GM12878 (cell line): ENCODE data around the gene HEMK1. TPM values are rescaled to one million over a fixed set of nuclear protein-coding genes. Genes with fewer than 3 reads are reported as not detected.

Source experiments
- ATAC-seq: fragments of 200-7000 bp; cut with Tn5 transposase; 3 replicates; pipeline ENCODE4 v1.9.1; 2020; ENCODE audit warnings: mild to moderate bottlenecking, moderate library complexity
- BruUV-seq: library from RNA; stranded (reverse); fragments of 400-500 nt; replicated peaks from 2 replicates; lab custom pipeline; 2021; lab: Mats Ljungman, UMichigan
- CTCF ChIA-PET: fragments of 300-600 bp; sonication (Branson Sonifier 250); formaldehyde crosslinking; extraction: SDS; loops from one replicate; lab custom pipeline; 2021; ENCODE audit warnings: inconsistent platforms; lab: Yijun Ruan, JAX
- POLR2A ChIA-PET: fragments of 350-600 bp; formaldehyde crosslinking; extraction: SDS; loops from one replicate; lab custom pipeline; 2021; ENCODE audit warnings: inconsistent platforms; lab: Charles Lee
- RAD21 ChIA-PET: fragments of 300-600 bp; sonication (Branson Sonifier 250); formaldehyde crosslinking; loops from one replicate; lab custom pipeline; 2023; ENCODE audit warnings: antibody characterized with exemption; ENCODE audit not compliant: unreplicated experiment; lab: Charles Lee
- SMC1A ChIA-PET: fragments of 300-600 bp; sonication (Branson Sonifier 250); formaldehyde crosslinking; loops from one replicate; lab custom pipeline; 2023; ENCODE audit not compliant: unreplicated experiment, uncharacterized antibody; lab: Charles Lee
- DNase-seq: peaks from one replicate; pipeline ENCODE4 v3.0.0-alpha.2; 2011; ENCODE audit warnings: low read depth, low spot score
- FAIRE-seq: peaks from 3 replicates; lab custom pipeline; 2011; peaks lifted over from hg19 to GRCh38; lab: Jason Lieb, UNC
- H2AFZ ChIP-seq: 2 replicates; pipeline ENCODE4 v1.6.0; 2011; ENCODE audit warnings: low read depth, low read length, control low read depth; ENCODE audit not compliant: control insufficient read depth
- H3K27ac ChIP-seq: 2 replicates; pipeline ENCODE4 v1.5.1; 2011; ENCODE audit warnings: control low read depth; ENCODE audit not compliant: control insufficient read depth, insufficient read depth
- H3K27me3 ChIP-seq, 2 experiments: replicated peaks in 1 of 2; 2 replicates each; pipeline versions ENCODE4 v1.6.0 to v1.6.1; 2011; ENCODE audit warnings: low read length in 1 of 2; ENCODE audit not compliant: control insufficient read depth in 2 of 2, insufficient read depth in 2 of 2
- H3K36me3 ChIP-seq, 2 experiments: 2 replicates each; pipeline ENCODE4 v1.5.1; 2011; ENCODE audit warnings: low read length in 1 of 2; ENCODE audit not compliant: control insufficient read depth in 2 of 2, insufficient read depth in 2 of 2
- H3K4me1 ChIP-seq: 2 replicates; pipeline ENCODE4 v1.6.1; 2011; ENCODE audit warnings: mild to moderate bottlenecking, low read length, moderate library complexity, mixed read lengths; ENCODE audit not compliant: control insufficient read depth, insufficient read depth
- H3K4me2 ChIP-seq: 2 replicates; pipeline ENCODE4 v1.6.0; 2011; ENCODE audit warnings: control low read depth; ENCODE audit not compliant: control insufficient read depth, insufficient read depth
- H3K4me3 ChIP-seq: fragments of 200-600 bp; sonication (generic); 2 replicates; pipeline ENCODE4 v1.5.1; 2016
- H3K79me2 ChIP-seq: 2 replicates; pipeline ENCODE4 v1.6.0; 2011; ENCODE audit warnings: low read length; ENCODE audit not compliant: control insufficient read depth, insufficient read depth
- H3K9ac ChIP-seq: 2 replicates; pipeline ENCODE4 v1.8.0; 2011; ENCODE audit warnings: low read length, control low read depth, mixed read lengths; ENCODE audit not compliant: control insufficient read depth, insufficient read depth
- H3K9me3 ChIP-seq: replicated peaks from 3 replicates; pipeline ENCODE4 v1.5.1; 2011; ENCODE audit warnings: mild to moderate bottlenecking, low read length; ENCODE audit not compliant: control insufficient read depth, insufficient read depth
- H4K20me1 ChIP-seq: 2 replicates; pipeline ENCODE4 v1.6.0; 2011; ENCODE audit not compliant: control insufficient read depth, insufficient read depth
- CHD2 ChIP-seq: IDR thresholded peaks from 2 replicates; pipeline ENCODE4 v1.6.1; 2011; ENCODE audit warnings: low read depth, low read length, improper control_type of control experiment, borderline replicate concordance
- EED ChIP-seq: sonication (generic); IDR thresholded peaks from 2 replicates; pipeline ENCODE4 v1.6.1; 2016; ENCODE audit warnings: antibody characterized with exemption, low read depth
- FOXK2 ChIP-seq: fragments of 450-650 bp; IDR thresholded peaks from 2 replicates; pipeline ENCODE4 v1.6.1; 2017; ENCODE audit warnings: mild to moderate bottlenecking, moderate library complexity
- GATAD2B ChIP-seq: fragments of 450-650 bp; conservative IDR thresholded peaks from 2 replicates; pipeline ENCODE4 v1.6.1; 2017; ENCODE audit warnings: low read depth, mild to moderate bottlenecking, moderate library complexity
- HDAC2 ChIP-seq: fragments of 200-600 bp; sonication (generic); IDR thresholded peaks from 2 replicates; pipeline ENCODE4 v1.6.1; 2017
- HDAC6 ChIP-seq: fragments of 200-600 bp; sonication (generic); IDR thresholded peaks from one replicate; pipeline ENCODE4 v1.8.0; 2017; ENCODE audit warnings: antibody characterized with exemption; ENCODE audit not compliant: unreplicated experiment
- MTA2 ChIP-seq: fragments of 450-650 bp; IDR thresholded peaks from 2 replicates; pipeline ENCODE4 v1.6.1; 2016; ENCODE audit warnings: low read depth, mild to moderate bottlenecking, moderate library complexity
- MTA3 ChIP-seq: IDR thresholded peaks from 2 replicates; pipeline ENCODE4 v1.6.1; 2012; ENCODE audit warnings: low read length, inconsistent platforms, borderline replicate concordance
- NFIC ChIP-seq: IDR thresholded peaks from 2 replicates; pipeline ENCODE4 v1.6.1; 2012; ENCODE audit warnings: low read depth, mild to moderate bottlenecking, inconsistent platforms, low read length, moderate library complexity
- NKRF ChIP-seq: fragments of 450-650 bp; conservative IDR thresholded peaks from 2 replicates; pipeline ENCODE4 v1.6.1; 2017; ENCODE audit warnings: mild to moderate bottlenecking, moderate library complexity
- NRF1 ChIP-seq: conservative IDR thresholded peaks from 2 replicates; pipeline ENCODE4 v1.6.1; 2011; ENCODE audit warnings: mild to moderate bottlenecking, low read depth, low read length, improper control_type of control experiment
- PAX5 ChIP-seq: IDR thresholded peaks from 2 replicates; pipeline ENCODE4 v1.6.1; 2011; ENCODE audit warnings: low read depth, low read length, borderline replicate concordance
- POLR2AphosphoS5 ChIP-seq: IDR thresholded peaks from 2 replicates; pipeline ENCODE4 v1.6.1; 2011; ENCODE audit warnings: mild to moderate bottlenecking, low read length, inconsistent platforms
- RAD21 ChIP-seq: IDR thresholded peaks from 2 replicates; pipeline ENCODE4 v1.6.1; 2011; ENCODE audit warnings: mild to moderate bottlenecking, low read depth, low read length, moderate library complexity; ENCODE audit not compliant: insufficient read depth
- RFX5 ChIP-seq: IDR thresholded peaks from 2 replicates; pipeline ENCODE4 v1.6.1; 2011; ENCODE audit warnings: low read depth, low read length, improper control_type of control experiment
- SMARCA5 ChIP-seq: fragments of 450-650 bp; IDR thresholded peaks from 2 replicates; pipeline ENCODE4 v1.6.1; 2017; ENCODE audit warnings: mild to moderate bottlenecking
- TARDBP ChIP-seq: IDR thresholded peaks from 2 replicates; pipeline ENCODE4 v1.6.1; 2016; ENCODE audit warnings: borderline replicate concordance
- WRNIP1 ChIP-seq: IDR thresholded peaks from 2 replicates; pipeline ENCODE4 v1.6.1; 2011; ENCODE audit warnings: low read depth, low read length, improper control_type of control experiment, borderline replicate concordance
- ZSCAN29 ChIP-seq: fragments of 450-650 bp; IDR thresholded peaks from 2 replicates; pipeline ENCODE4 v1.6.1; 2017; ENCODE audit warnings: mild to moderate bottlenecking, moderate library complexity
- ZZZ3 ChIP-seq: IDR thresholded peaks from 2 replicates; pipeline ENCODE4 v1.6.1; 2011; ENCODE audit warnings: low read depth; ENCODE audit not compliant: control insufficient read depth, insufficient read length
- WGBS: methylation state at CpG from one replicate; pipeline ENCODE4 v1.1.6; 2016; ENCODE audit warnings: low lambda C conversion rate; ENCODE audit not compliant: insufficient replicate concordance, insufficient coverage; ENCODE audit errors: missing lambda C conversion rate; 5-methylcytosine and 5-hydroxymethylcytosine counted together
- in situ Hi-C: fragments of 300-500 bp; cut with MboI; formaldehyde crosslinking; loops from 9 replicates; pipeline ENCODE4 v1.14.3; 2018; ENCODE audit warnings: mixed read lengths
- intact Hi-C: fragments of 100-400 bp; cut with micrococcal nuclease; formaldehyde crosslinking; loops from one replicate; pipeline ENCODE4 v1.14.2; 2022; ENCODE audit not compliant: unreplicated experiment
- polyA plus RNA-seq, 11 experiments: library from polyadenylated mRNA; depleted of rRNA in 4 of 11; unstranded in 6 of 11; stranded (reverse) in 5 of 11; fragments of >200 nt; fragmentation: Nextera tagmentation in 4 of 11; fragmentation: Illumina TruSeq in 1 of 11; extraction: Ambion mirVana in 4 of 11; extraction: Trizol in 1 of 11; gene quantifications; 1 replicate in 1 of 11; 2 replicates in 10 of 11; pipeline versions ENCODE4 v1.2.1 to v1.2.3, GENCODE V29; 2011 to 2016; ENCODE audit warnings: inconsistent platforms in 2 of 11, missing spikeins in 2 of 11, low read depth in 1 of 11
- total RNA-seq, 4 experiments: library from RNA; depleted of rRNA in 3 of 4; stranded (reverse); fragments of >200 nt in 3 of 4; fragmentation: Illumina TruSeq in 1 of 4; extraction: Trizol in 1 of 4; gene quantifications; 2 replicates each; pipeline versions ENCODE4 v1.2.1 to v1.2.3, GENCODE V29; 2013 to 2021

Gene HEMK1
- total and polyA plus RNA-seq, 10 of the 15 experiments (the other 5 are each of a cell fraction or from before 2014, with no cell fraction given): 2.8 to 19.0 (median 12.0) TPM

DNA sequence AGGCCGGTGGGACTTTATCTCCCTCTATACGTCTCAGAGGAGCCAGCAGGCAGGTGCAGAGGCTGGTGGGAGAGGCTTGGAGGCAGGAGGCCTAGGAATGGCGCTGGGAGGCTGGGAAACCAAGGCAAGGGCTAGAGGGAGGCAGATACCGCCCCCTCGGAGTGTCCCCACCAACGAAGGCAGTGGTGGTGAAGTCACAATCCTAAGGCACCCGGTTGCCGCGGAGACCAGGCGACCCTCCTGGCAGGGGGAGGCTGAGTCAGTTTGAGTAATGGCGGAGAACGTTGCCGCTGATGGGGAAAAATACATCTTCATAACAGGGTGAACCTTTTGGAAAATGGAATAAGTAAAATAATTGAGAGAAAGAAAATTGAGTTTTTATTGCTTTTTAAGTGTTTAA is 36.0 kb upstream of the HEMK1 start:
- in situ Hi-C loops: no loop called here
- no peak overlapping the region for H3K4me3 ChIP-seq
- ChIA-PET RAD21 (no interaction called here), SMC1A (no interaction called here), POLR2A (no interaction called here), CTCF (no interaction called here)
- no peaks in the 10 kb centered on the region for H3K79me2 ChIP-seq
- DNase-seq (no peak), ATAC-seq (no peak), FAIRE-seq (no peak)
- peaks cover 5 to 10% of the 10 kb centered on the region in 2 experiments; a peak in 3 of 4 replicates for H3K27me3 ChIP-seq
- H3K9ac ChIP-seq: no peak overlapping the region
- H3K4me2 ChIP-seq: no peak overlapping the region
- intact Hi-C loops: no loop called here
- TF ChIP-seq NKRF (no peak), NRF1 (no peak), RAD21 (no peak), ZSCAN29 (no peak), PAX5 (no peak)
- H3K4me1 ChIP-seq: no peaks in the 10 kb centered on the region
- no peak overlapping the region for H2AFZ ChIP-seq
- H3K36me3 ChIP-seq: no peaks in the 10 kb centered on the region
- H4K20me1 ChIP-seq: no peaks in the 10 kb centered on the region
- H3K9me3 ChIP-seq: no peaks in the 10 kb centered on the region
- no TSS peak for BruUV-seq
- no peak overlapping the region for H3K27ac ChIP-seq
- WGBS: 28% methylated on average over 13 of the region's 13 CpGs

- H3K4me1 ChIP-seq: no peaks in the 10 kb centered on the region
- no peak overlapping the region for H3K4me3 ChIP-seq
- H3K4me2 ChIP-seq: no peak overlapping the region
- FAIRE-seq: no peak
- no peak overlapping the region for H3K27ac ChIP-seq
- peaks cover 5 to 8% of the 10 kb centered on the region in 2 experiments; a peak in 3 of 4 replicates for H3K27me3 ChIP-seq
- in situ Hi-C loops (no loop called here), intact Hi-C loops (no loop called here)
- no peaks in the 10 kb centered on the region for H4K20me1 ChIP-seq
- H2AFZ ChIP-seq: no peak overlapping the region
- WGBS: 11% methylated on average over 9 of the region's 9 CpGs
- no peaks in the 10 kb centered on the region for H3K9me3 ChIP-seq
- POLR2A ChIA-PET: no interaction called here
- H3K9ac ChIP-seq: no peak overlapping the region
- no peaks in the 10 kb centered on the region for H3K36me3 ChIP-seq
- no peak for DNase-seq
- no peaks in the 10 kb centered on the region for H3K79me2 ChIP-seq
- no TSS peak for BruUV-seq
- SMC1A ChIA-PET: no interaction called here
- RAD21 ChIA-PET: no interaction called here
- CTCF ChIA-PET: interaction anchor here (1.0 kb wide), 2 partner anchors 8 to 82 kb away, joined by 3 read pairs; no protein-coding TSS in a partner anchor
- ATAC-seq: no peak
- TF ChIP-seq HDAC2 (no peak), WRNIP1 (no peak), NFIC (no peak), SMARCA5 (no peak), POLR2AphosphoS5 (no peak), FOXK2 (no peak), MTA2 (no peak), MTA3 (no peak), RFX5 (no peak), EED (no peak), GATAD2B (no peak), CHD2 (no peak), HDAC6 (no peak), TARDBP (no peak), ZZZ3 (no peak)
These were observed 35.4 kb upstream of the HEMK1 start for GRCh38 chr3:50533807-50534461.
